KOPT-K1 (cell line): Measurements from ENCODE around the gene CDON.

Source experiments
- H3K27ac ChIP-seq: fragments of 200-600 bp; sonication (generic); 2 replicates; pipeline ENCODE4 v1.5.1; 2016; ENCODE audit warnings: antibody characterized with exemption, mild to moderate bottlenecking, low read depth, low read length; ENCODE audit not compliant: poor library complexity, severe bottlenecking
- H3K36me3 ChIP-seq: fragments of 200-600 bp; sonication (generic); 2 replicates; pipeline ENCODE4 v1.5.1; 2017; ENCODE audit warnings: antibody characterized with exemption, mild to moderate bottlenecking, low read length, moderate library complexity; ENCODE audit not compliant: insufficient read depth
- H3K9me3 ChIP-seq: fragments of 200-600 bp; sonication (generic); 2 replicates; pipeline ENCODE4 v1.5.1; 2017; ENCODE audit warnings: antibody characterized with exemption, low read length, mild to moderate bottlenecking; ENCODE audit not compliant: insufficient read depth, poor library complexity, severe bottlenecking

The CDON gene

DNA sequence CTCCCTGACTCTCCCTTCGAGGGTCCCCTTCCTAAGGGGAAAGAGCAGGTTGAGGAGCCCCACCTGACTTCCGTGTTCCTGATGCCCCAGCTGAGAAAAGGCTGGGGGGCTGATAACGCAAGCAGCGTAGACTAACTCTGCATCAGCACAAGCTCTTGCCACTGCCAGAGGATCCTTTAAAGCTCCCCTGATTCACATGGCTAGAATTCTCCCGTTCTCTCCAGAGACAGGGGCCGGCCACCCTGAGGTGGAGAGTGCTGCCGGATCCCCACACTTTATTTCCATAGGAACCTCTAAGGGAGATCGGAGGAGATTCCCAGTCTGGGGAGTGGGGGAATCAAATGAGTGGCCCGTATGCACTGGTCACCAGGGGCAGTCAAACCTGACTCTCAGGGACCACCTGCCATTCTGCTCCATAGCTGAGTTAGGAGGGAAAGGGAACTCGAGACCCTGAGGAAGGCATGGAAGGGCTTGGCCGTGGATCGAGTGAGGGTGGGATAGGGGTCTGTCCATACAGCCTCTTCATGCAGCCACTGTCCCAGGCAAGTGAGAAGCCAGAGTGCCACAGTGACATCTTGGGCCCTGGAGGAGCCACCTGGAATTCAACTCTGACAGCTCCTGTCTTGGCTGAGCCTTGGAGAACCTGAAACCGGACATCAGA lies 118.2 kb downstream of the CDON start:
- H3K9me3 ChIP-seq, result no peaks in the 10 kb centered on the region
- no peak overlapping the region for H3K27ac ChIP-seq
- no peaks in the 10 kb centered on the region for H3K36me3 ChIP-seq

DNA sequence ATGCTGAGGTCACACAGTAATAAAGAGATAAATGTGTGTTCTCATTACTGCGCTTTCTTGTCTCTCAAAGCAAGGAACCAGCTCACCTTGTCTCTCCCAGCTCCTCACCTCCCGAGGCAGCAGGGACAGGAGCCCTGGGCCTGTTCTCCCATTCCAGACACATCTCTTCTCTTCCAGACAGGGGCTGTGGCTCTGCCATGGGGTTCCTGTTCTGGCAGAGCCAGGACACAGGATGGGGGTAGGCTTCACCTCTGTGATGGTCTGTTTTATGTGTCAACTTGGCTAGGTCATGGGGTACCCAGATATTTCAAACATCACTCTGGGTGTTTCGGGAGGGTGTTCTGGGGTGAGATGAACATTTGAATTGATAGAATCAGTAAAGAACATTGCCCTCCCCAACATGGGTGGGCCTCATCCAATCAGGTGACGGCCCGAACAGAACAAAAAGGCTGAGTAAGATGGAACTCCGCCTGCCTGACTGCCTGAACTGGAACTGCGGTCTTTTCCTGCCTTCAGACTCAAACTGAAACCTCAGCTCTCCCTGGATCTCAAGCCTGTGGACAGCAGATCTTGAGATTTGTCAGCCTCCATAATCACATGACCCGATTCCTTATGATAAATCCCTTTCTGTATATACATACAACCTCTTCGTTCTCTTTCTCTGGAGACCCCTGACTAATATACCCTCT lies 118.9 kb downstream of the CDON start:
- no peaks in the 10 kb centered on the region for H3K36me3 ChIP-seq
- H3K9me3 ChIP-seq, result no peaks in the 10 kb centered on the region
- no peak overlapping the region for H3K27ac ChIP-seq

DNA sequence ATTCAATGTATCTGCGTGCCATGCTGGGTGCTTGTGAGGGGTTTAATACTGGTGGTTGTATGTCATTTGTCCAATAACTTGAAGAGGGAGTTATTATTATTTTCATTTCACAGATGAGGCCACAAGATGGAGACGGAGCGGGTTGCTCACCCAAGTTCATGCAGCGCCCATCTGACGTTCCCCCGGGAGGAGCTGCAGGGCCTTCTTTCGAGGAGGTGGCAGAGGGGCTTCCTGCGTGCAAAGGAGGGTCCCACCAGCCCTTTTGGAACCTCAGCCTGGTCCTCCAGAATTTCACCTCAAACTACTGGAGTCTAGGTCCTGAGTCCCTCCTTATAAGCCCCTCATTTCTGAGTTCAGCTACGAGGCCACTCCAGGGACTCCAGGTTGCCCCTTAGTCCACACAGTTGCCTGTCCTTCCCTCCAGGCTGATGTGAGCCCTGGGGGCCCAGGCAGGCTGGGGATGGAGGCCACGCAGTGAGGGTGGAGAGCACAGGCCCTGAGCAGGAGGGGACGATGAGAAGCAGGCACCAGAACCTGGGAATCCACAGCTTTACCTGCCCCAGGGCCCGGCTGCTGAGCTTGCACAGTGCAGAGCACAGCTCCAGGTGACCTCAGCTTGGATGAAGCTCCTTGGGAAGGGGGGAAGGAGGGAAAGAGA lies 119.8 kb downstream of the CDON start:
- Histone ChIP-seq H3K9me3 (no peaks in the 10 kb centered on the region), H3K36me3 (no peaks in the 10 kb centered on the region), H3K27ac (no peak overlapping the region)

DNA sequence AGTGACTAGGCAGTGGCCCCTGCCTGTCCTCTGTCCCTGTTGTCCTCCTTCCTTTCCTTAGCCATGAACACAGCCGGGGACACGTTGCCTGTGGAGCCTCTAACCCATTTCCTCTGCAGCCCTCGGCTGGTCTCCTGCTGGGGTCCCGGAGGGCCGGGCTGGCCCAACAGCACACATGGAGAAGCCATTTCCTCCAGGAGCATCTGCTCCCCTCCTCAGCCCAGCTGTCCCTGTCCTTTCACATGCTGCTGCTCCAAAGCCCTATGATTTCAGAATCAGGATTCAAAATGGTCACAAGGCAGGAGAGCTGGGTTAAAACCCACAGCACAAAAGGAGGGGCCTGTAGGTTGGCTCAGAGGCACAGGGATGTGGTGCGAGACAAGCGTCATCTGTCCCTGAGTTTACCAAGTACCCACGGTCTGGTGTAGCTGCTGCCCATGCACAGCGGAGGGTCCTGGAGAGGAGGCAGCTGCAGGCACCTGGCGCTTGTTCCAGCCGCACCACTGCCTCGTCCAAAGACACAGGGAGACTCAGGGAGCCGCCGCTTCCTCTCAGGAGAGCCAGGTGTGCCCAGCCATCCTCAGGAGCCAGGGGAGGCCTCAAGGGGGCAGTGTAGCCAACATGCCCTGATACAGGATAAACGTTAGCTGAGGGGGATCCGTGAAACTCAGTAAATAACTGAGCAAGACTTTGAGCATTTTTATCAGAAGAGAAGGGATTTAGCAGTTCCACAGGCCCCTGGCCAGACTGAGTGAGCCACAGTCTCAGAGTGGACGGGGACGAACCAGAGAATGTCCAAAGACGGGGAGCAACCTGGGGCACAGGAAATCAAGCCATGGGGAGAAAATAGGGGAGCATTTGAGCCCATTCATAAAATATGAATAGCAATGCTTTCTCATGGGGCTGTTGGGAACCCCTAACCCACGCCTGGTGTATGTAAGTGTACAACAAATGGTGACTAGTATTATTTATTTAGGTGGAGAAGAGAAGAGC lies 120.8 kb downstream of the CDON start:
- H3K36me3 ChIP-seq, result no peaks in the 10 kb centered on the region
- H3K27ac ChIP-seq, result no peak overlapping the region

DNA sequence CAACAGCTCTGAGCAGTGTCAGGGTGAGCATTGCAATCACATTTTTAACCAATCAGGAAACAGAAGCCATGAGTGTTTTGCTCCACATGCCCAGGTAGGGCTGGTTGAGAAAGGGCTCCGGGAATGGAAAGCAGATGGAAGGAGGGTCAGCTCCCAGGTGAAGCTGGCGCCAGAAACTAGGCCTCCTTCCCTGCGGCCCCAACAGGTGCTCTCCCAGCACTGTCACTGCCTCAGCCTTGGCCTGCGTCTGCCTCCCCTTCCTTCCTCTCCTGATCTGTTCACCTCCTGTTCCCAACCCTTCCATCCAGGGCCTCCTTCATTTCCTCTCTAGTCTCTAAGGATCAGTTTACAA lies 121.4 kb downstream of the CDON start:
- Histone ChIP-seq H3K36me3 (no peaks in the 10 kb centered on the region), H3K27ac (no peak overlapping the region), H3K9me3 (no peaks in the 10 kb centered on the region)

More for the DNA sequence above, 120.8 kb downstream of the CDON start:
- H3K9me3 ChIP-seq, result no peaks in the 10 kb centered on the region

DNA sequence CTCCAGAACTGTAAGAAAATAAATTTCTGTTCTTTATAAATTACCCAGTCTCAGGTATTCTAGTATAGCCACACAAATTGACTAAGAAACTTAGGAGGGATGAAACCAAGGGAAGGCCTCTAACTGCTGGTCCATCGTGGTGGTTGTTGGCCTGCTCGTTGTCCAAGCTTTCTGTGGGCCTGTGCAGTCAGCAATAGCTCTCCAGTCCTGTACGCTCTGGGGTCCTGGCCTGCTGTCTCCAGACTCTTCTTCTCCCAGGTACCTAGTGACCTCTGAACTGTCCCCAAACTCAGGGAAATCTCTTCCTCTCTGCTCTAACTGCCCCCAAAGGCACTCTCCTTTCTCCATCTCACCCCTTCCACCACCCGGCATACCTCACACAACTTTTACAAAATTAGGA lies 122.5 kb downstream of the CDON start:
- H3K27ac ChIP-seq, result no peak overlapping the region
- H3K9me3 ChIP-seq, result no peaks in the 10 kb centered on the region
- no peaks in the 10 kb centered on the region for H3K36me3 ChIP-seq

DNA sequence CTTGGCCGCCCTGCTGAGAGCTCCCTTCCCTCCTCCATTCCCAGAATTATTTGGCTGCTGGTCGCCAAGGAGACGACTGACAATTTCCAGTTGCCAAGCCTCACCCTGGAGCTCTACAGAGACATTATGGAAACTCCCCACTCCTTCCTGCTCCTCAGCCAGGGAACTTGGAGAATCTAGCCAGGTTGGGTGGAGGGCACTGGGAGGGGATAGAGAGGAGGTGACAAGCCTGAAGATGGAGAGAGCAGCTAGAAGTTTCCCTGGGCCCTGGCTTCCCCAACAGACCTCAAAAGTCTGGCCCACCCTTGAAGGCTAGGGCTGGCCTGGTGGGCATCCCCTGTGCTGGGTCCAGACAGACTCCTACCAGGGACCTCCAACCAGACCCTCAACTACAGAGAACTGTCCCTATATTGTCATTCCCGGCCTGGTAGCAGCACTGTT lies 123.6 kb downstream of the CDON start:
- Histone ChIP-seq H3K9me3 (no peaks in the 10 kb centered on the region), H3K27ac (no peak overlapping the region), H3K36me3 (no peaks in the 10 kb centered on the region)

DNA sequence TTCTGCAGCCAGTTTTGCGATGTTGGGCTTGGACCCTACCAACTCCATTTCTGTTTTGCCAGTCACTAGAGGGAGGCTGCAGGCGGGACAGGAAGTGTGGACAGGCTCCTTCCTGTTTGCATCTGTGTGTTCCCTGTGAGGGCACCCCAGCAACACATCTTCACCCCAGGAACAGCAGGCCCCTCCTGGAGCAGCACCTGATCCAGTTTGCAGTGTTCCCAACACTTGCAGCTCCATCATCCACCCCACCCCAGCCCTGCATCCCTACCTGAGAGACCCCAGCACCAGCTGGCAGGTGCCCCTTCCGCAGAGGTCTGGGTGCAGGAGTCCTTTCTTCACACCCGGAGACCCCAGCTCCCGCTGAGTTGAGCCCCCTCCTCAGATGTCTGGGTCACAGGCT lies 124.2 kb downstream of the CDON start:
- no peaks in the 10 kb centered on the region for H3K9me3 ChIP-seq
- H3K36me3 ChIP-seq, result no peaks in the 10 kb centered on the region
- H3K27ac ChIP-seq, result no peak overlapping the region

DNA sequence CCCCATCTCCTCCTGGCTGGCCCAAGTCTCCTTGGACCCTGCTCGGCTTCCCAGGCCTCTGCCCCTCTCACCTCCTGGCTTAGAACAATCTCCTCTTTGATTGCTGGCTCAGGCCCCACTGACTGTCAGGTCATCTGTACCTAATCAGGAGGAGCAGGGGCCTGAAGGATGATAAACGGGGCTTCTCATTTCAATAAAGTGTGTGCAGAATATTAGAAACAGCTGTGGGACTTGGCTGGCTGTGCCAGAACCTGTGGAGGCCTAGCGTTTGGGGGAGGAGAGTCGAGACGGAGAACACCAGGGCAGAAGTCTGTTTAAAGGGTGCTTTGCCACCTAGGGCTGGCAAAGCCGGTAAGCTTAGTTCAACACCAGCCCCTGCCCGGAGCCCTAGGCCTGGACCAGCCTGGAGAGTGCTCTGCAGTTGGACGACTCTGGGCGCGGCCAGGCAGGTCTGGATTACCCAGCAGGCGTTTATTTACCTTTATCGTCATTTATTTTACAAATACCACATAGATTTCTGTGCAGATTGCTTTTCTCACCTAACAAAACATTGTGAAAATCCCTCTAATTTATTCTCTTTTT lies 127.0 kb downstream of the CDON start:
- Histone ChIP-seq H3K9me3 (no peaks in the 10 kb centered on the region), H3K27ac (no peak overlapping the region), H3K36me3 (no peaks in the 10 kb centered on the region)

DNA sequence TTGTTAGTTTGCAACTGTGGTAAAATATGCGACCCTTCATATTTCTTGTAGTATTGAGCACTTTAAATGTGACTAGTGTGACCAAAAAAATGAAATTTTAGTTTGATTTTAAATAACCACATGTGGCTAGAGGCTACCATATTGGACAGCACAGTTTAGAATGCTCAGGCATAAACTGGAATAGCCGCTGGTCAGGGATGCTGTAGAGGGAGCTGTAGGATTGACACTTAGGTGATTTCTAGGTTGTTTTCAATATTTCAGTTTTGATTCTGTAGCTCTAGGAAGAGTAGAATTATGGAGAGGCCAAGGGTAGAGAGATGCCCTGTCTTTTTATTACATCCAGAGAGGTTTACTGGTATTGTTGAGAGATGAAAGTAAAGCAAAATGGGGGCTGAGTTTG lies 127.6 kb downstream of the CDON start:
- H3K27ac ChIP-seq, result no peak overlapping the region
- H3K9me3 ChIP-seq, result no peaks in the 10 kb centered on the region
- H3K36me3 ChIP-seq, result no peaks in the 10 kb centered on the region

DNA sequence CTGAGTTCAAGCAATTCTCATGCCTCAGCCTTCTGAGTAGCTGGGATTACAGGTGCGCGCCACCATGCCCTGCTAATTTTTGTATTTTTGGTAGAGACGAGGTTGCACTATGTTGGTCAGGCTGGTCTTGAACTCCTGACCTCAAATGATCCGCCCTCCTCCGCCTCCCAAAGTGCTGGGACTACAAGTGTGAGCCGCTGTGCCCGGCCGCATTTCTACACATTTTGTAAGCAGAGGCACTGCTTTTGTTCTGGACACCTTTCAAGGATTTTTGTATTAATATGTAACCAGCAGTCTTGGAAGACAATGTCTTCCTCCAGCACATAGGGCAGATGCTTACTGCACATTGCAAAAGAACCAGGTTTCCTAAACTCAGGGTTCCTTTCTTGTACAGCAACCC lies 128.2 kb downstream of the CDON start:
- H3K27ac ChIP-seq, result no peak overlapping the region
- no peaks in the 10 kb centered on the region for H3K36me3 ChIP-seq
- no peaks in the 10 kb centered on the region for H3K9me3 ChIP-seq

DNA sequence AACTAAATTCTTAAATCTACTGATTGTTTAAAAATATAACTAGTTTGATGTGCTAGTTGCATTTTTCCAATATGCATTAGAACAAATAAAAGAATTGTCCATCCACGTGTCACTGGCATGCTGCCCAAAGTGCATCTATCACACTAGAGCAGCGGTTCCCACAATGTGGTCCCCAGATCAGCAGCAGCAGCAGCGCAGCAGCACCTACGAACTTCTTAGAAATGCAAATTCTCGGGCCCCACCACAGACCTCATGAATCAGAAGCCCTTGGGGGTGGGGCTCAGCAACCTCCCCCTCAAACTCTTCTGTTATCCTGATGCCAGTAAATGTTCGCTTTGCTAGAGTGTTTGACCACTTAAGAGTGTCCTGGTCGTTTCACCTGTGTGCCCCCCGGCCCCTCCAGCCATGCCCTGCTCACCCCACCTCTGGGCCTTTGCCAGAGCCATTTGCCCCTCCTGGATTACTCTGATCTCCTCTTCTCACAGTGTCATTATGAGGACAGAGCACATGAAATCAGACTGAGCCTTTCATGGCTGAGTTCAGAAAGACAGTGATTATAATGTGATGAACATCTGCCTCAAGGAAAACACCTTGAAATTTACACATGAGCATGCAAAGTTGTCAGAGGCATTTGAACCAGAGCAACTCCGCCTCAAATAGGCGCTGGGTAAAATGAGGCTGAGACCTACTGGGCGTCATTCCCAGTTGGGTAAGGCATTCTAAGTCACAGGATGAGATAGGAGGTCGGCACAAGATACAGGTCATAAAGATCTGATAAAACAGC lies 129.4 kb downstream of the CDON start:
- Histone ChIP-seq H3K36me3 (no peaks in the 10 kb centered on the region), H3K27ac (no peak overlapping the region), H3K9me3 (no peaks in the 10 kb centered on the region)

DNA sequence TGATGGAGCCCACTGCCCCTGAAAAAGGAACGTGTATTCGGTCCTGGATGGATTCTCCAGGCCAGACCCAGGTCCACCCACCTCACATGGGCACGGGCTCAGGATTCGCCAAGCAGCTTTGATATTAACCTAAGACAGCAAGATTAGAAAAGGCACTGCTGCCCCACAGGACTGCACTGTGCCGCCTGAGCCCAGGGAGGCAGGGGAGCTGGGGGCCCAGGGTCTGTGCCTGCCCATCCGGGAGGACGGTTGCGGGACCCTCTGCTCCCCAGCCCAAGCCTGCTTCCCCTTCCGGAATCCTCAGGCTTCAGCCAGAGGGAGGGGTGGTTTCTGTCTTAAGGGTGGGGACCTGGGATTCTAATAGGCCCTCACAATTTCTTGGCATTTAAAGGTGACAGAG lies 130.4 kb downstream of the CDON start:
- Histone ChIP-seq H3K9me3 (no peaks in the 10 kb centered on the region), H3K27ac (no peak overlapping the region), H3K36me3 (no peaks in the 10 kb centered on the region)

DNA sequence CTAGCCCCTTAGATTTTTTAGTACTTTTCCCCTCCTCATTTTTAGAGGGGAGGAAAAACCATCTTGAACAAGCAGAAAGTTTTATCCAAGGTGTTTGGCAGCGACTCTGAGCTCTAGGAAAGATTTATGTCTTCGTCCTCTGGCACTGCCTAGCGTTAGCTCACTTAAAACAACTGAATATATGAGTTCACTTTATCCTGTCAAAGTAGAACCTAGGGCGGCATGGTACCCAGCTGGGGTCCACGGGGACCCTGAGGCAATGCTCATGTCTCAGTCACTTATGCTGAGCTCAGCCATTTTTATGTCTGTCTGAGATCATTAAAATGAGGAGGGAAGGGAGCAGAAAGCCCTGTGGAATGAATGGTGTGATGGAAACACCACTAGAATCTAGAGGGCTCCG lies 131.0 kb downstream of the CDON start:
- Histone ChIP-seq H3K27ac (no peak overlapping the region), H3K36me3 (no peaks in the 10 kb centered on the region), H3K9me3 (no peaks in the 10 kb centered on the region)
